Caki2 (cell line): ENCODE results near the gene KCNN3. TPM values are rescaled to one million over a fixed set of nuclear protein-coding genes. Genes with fewer than 3 reads are reported as not detected.

Experiments used
- DNase-seq: peaks from one replicate; pipeline ENCODE4 v3.0.0-alpha.2; 2015; ENCODE audit warnings: low read depth
- in situ Hi-C: cut with HindIII; loops from 2 replicates; pipeline ENCODE4 v1.10.0; 2016; ENCODE audit warnings: low sequenced_read_pairs, low pct_unique_long_range_greater_than_20kb, mixed read lengths
- total RNA-seq: library from RNA; depleted of rRNA; stranded (reverse); fragments of >200 nt; shearing (Covaris generic); gene quantifications from 2 replicates; pipeline ENCODE4 v1.2.3, GENCODE V29; 2014; ENCODE audit warnings: low replicate concordance

Gene KCNN3
- total RNA-seq, 1 experiment from 2014 or later = not detected

DNA sequence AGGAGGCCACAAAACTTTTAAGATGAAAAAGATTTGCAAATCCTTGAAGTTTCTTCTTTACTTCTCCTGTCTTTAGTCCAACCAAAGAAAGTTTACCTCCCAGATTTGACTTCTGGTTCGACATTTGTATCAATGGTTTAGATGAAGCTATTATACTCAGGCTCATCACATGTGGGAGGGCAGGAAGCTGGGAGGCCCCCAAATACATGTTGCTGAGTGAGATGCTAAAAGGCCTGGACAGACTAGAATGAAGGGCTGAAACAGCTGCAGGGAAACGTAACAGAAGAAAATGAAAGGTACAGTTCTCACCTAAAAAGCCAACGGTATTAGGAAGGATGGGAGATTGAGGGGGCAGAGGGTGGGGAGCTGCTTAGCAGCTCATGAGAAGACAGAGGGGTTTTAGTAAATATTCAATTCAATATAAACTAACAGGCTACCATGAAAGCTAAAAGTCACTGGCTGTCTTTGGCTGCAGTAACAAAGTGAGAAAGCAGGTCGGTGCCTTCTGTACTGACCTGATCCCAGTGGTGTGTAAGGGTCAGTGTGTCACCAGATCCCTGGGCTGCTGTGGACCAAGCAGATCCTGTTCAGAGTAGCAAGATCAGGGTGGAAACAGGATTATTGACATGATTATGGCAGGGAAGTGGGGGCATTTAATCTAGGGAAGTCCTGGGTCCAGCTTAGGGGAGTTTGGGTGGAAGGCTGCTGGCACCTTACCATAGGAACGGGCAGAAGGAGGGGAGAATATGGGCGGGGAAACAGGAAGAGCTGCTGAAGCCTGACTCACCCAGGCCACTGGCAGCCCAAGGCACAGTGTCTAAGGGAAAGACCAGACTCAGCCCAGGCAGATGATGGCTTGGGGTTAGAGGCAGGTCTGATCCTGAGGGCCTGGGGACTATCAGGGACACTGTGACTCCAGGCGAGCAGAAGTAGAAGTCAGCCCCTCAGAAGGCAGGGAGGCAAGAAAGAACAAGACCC is 60.4 kb downstream of the KCNN3 start:
- in situ Hi-C loops = no loop called here
- peak; percentile 57 for DNase-seq

DNA sequence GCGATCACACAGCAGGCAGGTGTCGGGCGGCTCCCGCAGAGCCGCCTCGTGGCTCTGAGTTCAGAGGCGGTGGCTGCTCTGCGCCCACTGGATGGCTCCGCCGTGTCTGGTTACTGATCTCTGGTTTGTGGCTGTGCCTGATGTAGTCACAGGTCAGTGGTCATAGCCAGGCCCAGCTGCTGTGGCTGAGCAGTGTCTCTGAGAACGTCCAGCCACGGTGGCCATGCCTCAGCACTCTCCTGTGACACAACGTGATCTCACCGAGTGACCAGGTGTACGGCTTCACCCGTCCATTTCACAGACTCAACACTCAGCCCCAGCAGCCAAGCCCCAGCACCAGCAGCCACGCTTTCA is 61.2 kb downstream of the KCNN3 start:
- peak; percentile 82 for DNase-seq
- in situ Hi-C loops = no loop called here

DNA sequence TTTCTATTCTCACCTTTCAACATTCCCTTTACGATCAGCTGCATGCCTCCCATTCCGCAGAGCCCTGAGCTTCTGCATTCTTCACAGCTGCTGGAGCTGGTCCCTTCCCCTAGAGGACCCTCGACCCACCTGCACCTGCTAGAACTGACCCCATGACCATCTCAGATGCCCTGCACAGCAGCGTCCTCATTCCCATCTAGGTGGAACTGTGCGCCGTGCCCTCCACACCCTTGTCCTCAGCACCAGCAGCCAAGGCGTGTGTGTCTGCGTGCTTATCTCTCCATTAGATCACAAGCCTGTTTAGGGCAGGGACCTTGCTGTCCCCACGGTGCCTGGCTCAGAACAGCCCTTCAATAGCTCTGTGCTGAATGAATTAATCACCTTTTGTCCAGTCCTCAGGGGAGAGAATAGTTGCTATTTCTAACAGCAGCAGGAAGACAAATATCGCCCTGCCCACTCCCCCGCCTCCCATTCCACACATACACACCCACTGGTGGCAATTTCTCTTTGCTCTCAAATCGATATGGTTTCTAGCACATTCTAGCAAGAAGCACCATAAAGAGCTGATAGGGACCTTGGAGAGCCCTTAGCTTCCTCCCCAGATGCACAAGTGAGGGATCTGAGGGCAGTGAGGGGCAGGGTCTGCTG is 61.7 kb downstream of the KCNN3 start:
- no peak for DNase-seq

DNA sequence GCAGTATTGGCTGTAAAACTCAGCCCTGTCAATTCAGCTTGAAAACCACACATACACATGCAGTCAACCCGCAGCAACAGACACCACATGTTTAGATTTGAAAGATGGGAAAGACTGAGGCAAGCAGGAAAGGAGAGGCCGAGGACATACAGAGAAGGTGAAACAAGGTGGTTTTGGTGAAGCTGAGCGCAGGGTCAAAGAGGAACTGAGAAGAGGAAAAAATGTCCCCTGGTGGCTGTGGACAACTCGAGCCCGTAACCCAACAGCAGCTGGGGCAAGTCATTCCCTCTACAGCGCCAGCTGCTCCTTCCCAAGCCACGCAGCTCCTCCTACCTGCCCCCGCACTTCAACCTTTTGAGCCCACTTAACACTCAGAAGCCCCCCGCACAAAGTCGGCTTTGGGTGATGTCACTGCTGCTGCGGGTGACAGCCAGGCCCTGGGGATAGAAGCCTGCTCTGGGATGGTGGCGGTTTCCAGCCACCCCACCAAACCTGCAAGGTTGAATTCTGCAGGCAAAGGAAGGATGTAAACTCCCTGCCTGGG is 63.0 kb downstream of the KCNN3 start:
- in situ Hi-C loops = no loop called here
- DNase-seq = no peak

More for the DNA sequence above, 61.7 kb downstream of the KCNN3 start:
- in situ Hi-C loops = no loop called here

DNA sequence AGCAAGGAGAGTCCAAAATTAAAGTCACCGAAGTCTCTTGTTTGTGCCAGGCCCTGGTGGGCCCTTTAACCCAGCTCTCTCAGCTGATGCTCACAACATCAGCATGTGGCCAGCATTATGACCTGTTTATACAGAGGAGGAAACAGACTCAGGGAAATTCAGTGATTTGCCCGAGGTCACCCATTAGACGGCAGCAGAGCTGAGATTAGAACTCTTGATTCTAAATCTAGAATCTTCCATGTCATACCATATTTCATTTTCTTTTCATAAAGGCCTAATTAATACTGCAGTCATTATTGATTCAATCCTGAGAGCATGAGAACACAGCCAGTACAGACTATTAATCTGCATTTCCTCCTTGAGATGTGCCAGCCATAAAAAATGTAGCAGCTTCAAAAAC is 63.7 kb downstream of the KCNN3 start:
- in situ Hi-C loops = no loop called here
- DNase-seq = no peak

DNA sequence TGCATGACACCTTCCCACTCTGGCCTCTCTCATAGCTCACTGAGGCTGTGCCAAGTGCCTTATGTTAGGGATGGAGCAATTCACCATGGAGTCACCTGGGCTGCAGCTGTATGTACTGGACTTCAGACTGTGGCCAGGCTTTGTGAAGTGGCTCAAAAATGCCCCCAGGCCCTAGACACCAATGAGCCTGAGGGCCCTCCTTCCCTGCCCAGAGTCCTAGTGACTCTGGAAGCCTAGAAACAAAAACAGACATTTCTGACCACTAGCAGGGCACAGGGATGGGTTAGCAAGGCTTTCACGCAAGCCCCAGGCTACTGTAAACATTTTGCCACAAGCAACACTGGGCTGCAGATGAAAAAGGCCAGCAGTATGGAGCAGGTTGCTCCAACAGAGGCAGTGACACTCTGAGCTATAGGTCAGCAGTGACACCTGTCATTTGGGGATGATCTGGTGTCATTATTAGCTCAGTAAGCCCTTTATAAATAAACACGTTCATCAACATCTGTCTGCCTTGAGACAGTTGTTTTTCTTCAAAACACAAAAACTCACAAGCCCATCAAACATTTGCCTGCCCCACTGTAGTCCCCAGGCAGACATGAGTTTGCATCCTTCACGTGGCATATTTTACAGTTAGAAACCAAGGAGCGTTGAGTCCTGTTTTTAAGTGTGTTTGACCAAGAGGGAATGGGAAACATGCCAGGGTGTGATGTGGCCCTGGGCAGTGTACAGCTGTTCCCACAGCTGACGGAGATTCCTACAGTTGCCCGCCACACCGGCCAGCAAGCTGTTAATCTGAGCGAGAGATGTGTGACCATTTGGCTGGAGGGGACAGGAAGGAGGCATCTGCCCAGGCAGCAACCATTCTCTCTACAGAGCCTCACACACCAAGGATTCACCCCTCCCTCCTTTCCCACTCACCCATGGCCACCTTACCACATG is 66.8 kb downstream of the KCNN3 start:
- DNase-seq = no peak

DNA sequence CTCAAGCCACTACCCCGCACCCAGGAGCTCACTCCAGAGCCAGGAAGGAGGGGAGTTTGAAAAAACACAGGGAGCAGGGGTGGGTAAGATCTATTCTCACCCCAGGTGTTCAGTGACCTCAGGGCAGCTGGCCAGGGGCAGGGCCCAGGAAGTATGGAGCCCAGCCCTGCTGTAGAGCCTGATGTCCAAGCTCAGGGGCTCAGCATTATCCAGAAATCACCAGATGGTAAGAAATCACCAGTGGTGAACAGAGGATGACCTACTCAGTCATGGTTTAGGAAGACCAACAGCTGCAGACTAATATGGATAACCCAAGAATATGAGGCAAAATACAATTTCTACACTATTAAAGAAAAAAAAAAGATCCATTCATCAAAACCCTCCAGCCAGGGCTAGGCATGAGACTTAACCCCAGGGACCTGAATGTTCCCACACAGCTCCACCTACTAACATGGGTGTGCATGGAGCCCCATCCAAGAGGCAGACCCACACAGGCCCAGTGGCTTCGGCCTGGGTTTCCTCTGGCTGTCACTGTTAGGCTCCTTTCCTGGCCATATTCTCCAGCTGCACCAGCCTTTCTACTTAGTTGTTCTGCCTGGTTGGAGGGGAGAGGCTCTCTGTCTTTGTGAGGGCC is 67.6 kb downstream of the KCNN3 start:
- in situ Hi-C loops = no loop called here
- DNase-seq = no peak

More for the DNA sequence above, 66.8 kb downstream of the KCNN3 start:
- in situ Hi-C loops = no loop called here

DNA sequence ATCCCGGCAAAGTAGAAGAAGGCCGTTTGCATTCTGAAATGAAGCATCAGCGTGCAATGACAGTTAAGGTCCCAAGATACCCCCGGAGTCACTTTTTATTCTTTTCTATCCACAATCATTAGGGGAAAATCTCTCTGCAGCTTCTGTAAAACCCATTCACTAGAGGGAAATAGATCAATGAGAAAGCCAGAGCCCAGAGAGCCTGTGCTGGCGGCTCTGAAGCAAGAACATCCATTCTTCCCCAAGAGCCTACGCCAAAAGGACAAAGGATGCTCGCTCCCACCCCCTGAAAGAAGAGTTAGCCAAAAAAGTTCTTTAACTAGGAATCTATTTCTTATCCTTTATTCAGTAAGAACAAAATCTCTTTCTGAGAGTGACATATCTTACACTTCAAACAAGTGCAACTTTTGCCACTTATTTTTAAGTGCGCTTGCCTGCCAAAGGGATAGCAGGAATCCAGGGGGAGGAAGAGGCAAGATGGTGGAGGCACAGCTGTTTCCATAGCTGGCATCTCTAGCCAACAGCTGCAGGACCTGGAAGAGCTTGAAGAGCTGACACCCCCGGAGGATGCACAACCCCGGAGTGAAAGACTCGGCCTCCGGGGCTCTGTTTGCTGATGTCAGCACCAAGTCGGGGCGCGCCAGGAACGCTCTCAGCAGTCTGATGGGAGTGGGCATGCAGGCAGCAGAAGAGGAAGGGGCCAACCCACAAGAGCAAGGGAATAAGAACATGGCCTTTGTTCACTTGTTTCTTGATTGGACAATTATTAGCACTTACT is 68.7 kb downstream of the KCNN3 start:
- in situ Hi-C loops = no loop called here
- no peak for DNase-seq

DNA sequence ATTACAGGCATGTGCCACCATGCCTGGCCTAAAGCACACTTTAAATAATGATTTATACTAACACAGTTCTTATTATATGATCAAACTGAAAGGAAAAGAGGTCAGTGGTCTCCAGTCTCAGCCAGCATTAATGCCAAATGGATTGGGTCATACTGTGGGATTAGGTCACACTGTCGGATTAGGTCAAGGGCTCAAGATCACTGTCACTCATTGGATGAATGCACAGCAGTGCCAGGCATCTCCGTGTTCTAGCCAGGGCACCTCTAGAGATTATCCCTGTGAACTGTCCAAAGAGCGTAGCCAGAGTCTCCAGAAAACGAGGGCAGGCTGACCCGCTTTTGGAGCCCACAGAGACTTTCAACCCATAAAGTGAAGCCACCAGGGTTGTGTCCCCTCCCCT is 70.9 kb downstream of the KCNN3 start:
- in situ Hi-C loops = no loop called here
- no peak for DNase-seq

DNA sequence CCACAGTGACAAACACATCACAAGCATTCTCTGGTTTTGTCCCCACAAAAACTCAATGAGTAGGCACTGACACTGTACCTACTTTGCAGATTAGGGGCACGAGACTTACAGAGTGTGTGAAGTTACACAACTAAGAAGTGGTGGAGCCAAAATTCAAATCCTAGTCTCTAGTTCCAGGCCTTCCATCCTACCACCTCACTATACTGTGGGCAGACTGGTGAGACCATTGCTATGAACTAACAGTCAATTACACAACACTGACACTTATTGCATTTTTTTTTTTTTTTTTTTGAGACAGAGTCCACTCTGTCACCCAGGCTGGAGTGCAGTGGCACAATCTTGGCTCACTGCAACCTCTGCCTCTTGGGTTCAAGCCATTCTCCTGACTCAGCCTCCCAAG is 71.4 kb downstream of the KCNN3 start:
- no peak for DNase-seq
- in situ Hi-C loops = no loop called here

DNA sequence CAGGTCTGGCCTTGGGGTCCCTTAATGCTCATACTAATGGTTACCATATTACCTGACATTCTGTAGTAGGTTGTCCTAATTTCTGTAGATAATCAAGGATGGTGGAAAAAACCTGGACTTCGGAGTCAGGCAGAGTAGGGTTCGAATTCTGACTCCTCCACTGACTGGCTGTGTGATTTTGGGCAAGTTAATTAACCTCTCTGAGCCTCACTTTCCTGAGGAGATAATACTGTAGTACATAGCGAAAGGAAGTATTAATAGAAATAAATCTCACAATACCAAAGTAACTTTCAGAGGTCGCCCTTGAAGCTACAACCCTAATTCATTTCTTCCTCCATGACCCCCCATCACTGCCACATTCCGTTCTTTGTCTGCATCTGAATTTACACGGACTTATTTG is 72.9 kb downstream of the KCNN3 start:
- in situ Hi-C loops = no loop called here
- DNase-seq = no peak

DNA sequence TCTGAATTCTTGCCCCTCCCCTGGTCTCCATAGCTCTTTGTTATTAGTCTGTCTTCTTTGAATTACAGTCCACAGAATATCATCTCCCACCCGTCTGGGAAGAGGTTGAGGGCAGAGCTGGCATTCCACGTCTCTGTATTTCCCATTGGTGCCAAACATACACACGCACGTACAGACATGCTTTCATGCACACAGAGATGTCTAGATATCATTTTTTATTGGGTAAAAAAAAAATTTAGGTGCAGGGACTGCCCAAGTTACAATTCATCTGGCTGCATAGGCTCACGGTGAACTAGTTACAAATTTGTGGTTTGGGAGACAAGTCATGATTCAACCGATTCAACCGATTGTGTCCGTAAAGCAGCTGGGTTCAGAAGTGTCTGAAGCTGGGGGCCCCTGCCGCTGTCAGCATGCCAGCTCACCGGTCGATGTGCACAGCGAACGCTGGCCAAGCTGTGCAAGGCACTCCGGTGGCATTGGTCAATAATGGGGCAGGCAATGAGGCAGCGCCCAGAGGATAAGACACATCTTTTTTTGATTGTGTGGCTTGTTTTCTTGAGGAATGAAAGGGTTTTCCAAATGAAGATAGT is 73.7 kb downstream of the KCNN3 start:
- no peak for DNase-seq
- in situ Hi-C loops = no loop called here

DNA sequence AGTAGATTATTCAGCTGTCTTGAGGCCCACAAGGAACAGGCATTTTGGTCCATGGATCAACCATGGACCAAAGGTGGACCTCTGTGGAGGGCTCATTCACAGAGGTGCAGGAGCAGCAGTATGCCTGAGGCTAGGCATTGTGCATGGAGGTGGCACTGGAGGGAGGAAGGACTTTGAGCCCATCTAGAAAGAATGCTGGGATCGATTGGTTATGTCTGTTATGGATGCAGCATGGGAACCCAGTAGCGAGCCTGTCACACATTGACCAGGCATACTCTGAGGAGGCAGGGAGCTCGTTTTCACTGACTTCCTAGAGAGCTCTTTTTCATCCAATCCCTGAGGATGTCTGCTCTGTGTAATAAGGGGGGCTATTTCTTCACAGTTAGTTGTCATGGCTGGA is 75.5 kb downstream of the KCNN3 start:
- in situ Hi-C loops = no loop called here
- DNase-seq = no peak

DNA sequence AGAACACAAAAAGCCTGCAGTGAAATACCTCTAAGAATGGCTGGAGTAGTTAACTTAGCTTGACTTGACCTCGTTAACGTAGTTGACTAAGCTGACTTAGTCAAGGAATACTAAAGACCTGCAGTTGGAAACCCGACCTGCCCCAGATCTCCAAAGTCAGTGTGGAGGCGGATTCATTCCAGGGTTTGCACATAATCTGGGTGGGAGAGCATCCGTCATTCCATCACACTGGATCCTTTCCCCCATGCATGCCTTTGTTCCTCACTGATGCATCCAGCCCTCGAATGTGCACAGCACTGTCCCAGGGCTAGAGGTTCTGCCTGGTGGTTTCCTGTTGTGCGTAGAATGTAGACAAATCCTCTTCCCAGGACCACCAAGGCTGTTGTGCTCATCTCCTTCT is 76.4 kb downstream of the KCNN3 start:
- DNase-seq = no peak
- in situ Hi-C loops = no loop called here

DNA sequence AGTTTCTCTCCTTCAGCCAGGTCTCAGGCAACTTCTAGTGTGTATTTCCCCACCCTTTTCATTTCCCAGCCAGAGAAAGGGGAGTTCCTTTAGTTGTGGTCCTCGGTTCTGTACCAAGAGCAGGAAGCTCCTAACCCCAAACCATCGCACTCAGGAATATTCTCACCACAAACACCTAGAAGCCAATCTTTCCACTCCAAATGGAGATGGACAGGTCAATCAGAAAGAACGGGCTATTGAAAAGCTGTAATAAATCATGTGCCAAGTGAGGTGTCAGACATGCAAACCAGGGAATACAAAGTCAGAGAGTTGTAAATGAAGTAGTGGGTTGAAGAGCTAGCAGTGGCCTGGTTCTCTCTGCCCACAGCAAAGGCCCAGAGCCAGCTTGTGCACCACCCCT is 77.2 kb downstream of the KCNN3 start:
- in situ Hi-C loops = no loop called here
- no peak for DNase-seq

DNA sequence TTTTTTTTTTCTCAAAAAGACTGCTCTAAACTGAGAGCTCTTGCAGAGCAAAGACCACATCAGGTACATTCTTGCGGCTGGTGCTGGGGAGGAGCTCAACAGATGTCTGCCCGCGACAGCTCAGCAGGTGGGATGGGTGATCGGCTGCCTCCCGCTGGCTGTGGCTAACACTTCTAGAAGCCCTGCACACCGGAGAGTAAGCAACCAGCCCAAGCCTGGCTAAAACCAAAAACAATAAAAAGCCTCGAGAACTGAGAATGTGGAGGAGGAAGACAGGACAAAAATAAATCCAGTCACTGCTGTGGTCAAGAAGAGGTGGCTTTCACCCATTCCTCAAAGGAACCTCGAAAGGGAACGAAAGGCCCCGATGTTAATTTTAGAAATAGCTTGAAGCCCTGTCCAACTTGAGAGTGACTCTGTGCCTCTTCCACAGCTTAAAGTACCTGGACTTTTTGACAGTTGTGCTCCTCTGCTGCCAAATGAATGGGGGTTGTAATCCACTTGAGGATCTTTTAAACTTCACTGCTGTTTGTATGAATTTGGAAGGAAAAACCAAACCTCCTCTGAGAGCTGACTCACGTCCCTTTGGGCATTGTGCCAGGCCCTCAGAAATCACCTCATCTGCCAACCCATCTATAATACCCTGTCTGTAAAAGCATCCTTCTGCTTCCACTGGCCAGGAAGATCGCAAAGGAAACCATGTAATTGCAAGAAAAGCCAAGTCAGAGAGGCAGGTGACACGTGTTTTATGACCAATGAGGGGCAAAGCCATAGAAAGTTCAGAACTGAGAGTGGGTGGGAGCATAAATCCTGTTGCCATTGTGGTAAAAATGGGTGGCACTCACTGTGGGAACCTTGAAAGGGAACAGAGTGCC is 78.6 kb downstream of the KCNN3 start:
- in situ Hi-C loops = no loop called here
- DNase-seq = no peak
